H1 (cell line): ENCODE results near the gene ATP11A. TPM values are rescaled to one million over a fixed set of nuclear protein-coding genes. Genes with fewer than 3 reads are reported as not detected.

Source experiments
- CTCF ChIA-PET: fragments of 300-600 bp; sonication (Branson Sonifier 250); formaldehyde crosslinking; loops from one replicate; lab custom pipeline; 2021; ENCODE audit not compliant: partially characterized antibody; lab: Charles Lee
- POLR2A ChIA-PET: fragments of 300-600 bp; sonication (Branson Sonifier 250); formaldehyde crosslinking; loops from one replicate; lab custom pipeline; 2021; ENCODE audit warnings: inconsistent platforms; ENCODE audit not compliant: partially characterized antibody; lab: Charles Lee
- DNase-seq, 2 experiments: peaks; one replicate each; pipeline versions ENCODE4 v3.0.0 to v3.0.0-alpha.2; 2010 to 2022; ENCODE audit warnings: low spot score in 2 of 2, low read depth in 1 of 2, mixed read lengths in 1 of 2
- FAIRE-seq: peaks from 2 replicates; lab custom pipeline; 2011; peaks lifted over from hg19 to GRCh38; lab: Jason Lieb, UNC
- H2AFZ ChIP-seq: 2 replicates; pipeline ENCODE4 v1.8.1; 2012; ENCODE audit warnings: low read length, inconsistent platforms
- H2AK5ac ChIP-seq: 2 replicates; pipeline ENCODE4 v1.6.1; 2013; ENCODE audit warnings: low read depth, low read length
- H2BK120ac ChIP-seq: replicated peaks from 2 replicates; pipeline ENCODE3; 2013; ENCODE audit warnings: low read depth, low read length, inconsistent platforms
- H2BK12ac ChIP-seq: 2 replicates; pipeline ENCODE4 v1.6.1; 2013; ENCODE audit warnings: low read depth, low read length
- H2BK15ac ChIP-seq: 2 replicates; pipeline ENCODE4 v1.6.1; 2013; ENCODE audit warnings: low read length
- H2BK20ac ChIP-seq: 2 replicates; pipeline ENCODE4 v1.6.1; 2013; ENCODE audit warnings: low read length
- H2BK5ac ChIP-seq: 2 replicates; pipeline ENCODE4 v1.6.1; 2013; ENCODE audit warnings: low read depth, low read length
- H3K14ac ChIP-seq: 2 replicates; pipeline ENCODE4 v1.6.1; 2013; ENCODE audit warnings: inconsistent platforms; ENCODE audit not compliant: insufficient read length
- H3K18ac ChIP-seq: 2 replicates; pipeline ENCODE4 v1.6.1; 2013; ENCODE audit warnings: low read length; ENCODE audit errors: extremely low read depth
- H3K23ac ChIP-seq: 2 replicates; pipeline ENCODE4 v1.6.1; 2013; ENCODE audit warnings: inconsistent platforms; ENCODE audit not compliant: insufficient read length
- H3K23me2 ChIP-seq: 2 replicates; pipeline ENCODE4 v1.6.1; 2013; ENCODE audit warnings: low read depth, low read length
- H3K27ac ChIP-seq: 2 replicates; pipeline ENCODE4 v1.6.1; 2011; ENCODE audit warnings: low read depth, low read length, inconsistent platforms
- H3K27me3 ChIP-seq, 4 experiments: replicated peaks in 1 of 4; 1 replicate in 1 of 4; 2 replicates in 3 of 4; pipeline versions ENCODE4 v1.6.1 to v1.8.1; 2011 to 2013; ENCODE audit warnings: low read length in 3 of 4, mild to moderate bottlenecking in 3 of 4, inconsistent platforms in 2 of 4, mixed read lengths in 2 of 4, moderate library complexity in 1 of 4; ENCODE audit not compliant: control insufficient read depth in 3 of 4, insufficient read depth in 3 of 4; ENCODE audit errors: extremely low read depth in 1 of 4
- H3K36me3 ChIP-seq, 4 experiments: 2 replicates each; pipeline versions ENCODE4 v1.6.1 to v1.8.1; 2011 to 2013; ENCODE audit warnings: mild to moderate bottlenecking in 4 of 4, low read length in 3 of 4, moderate library complexity in 2 of 4, control low read depth in 1 of 4, inconsistent platforms in 1 of 4; ENCODE audit not compliant: insufficient read depth in 4 of 4, control insufficient read depth in 2 of 4
- H3K4ac ChIP-seq: replicated peaks from 2 replicates; pipeline ENCODE3; 2013; ENCODE audit warnings: low read length, low read depth, mixed read lengths, inconsistent platforms; ENCODE audit not compliant: insufficient read length
- H3K4me1 ChIP-seq, 4 experiments: replicated peaks in 1 of 4; 1 replicate in 1 of 4; 2 replicates in 3 of 4; pipeline versions ENCODE4 v1.6.1 to v1.8.1; 2011 to 2013; ENCODE audit warnings: low read length in 3 of 4, inconsistent platforms in 2 of 4, mixed read lengths in 1 of 4; ENCODE audit not compliant: insufficient read depth in 4 of 4, control insufficient read depth in 3 of 4
- H3K4me2 ChIP-seq, 2 experiments: 2 replicates each; pipeline versions ENCODE4 v1.6.1 to v1.8.1; 2011 to 2013; ENCODE audit warnings: low read depth in 2 of 2, low read length in 2 of 2, control low read depth in 1 of 2, inconsistent platforms in 1 of 2, mild to moderate bottlenecking in 1 of 2; ENCODE audit not compliant: insufficient read depth in 1 of 2
- H3K4me3 ChIP-seq, 4 experiments: fragments of 200-600, 300-600 bp in 1 of 4; sonication (generic), shearing (Covaris generic), sonication (Bioruptor Twin) in 1 of 4; 2 replicates each; pipeline versions ENCODE4 v1.5.1 to v1.8.1; 2011 to 2016; ENCODE audit warnings: low read length in 4 of 4, low read depth in 3 of 4, control low read depth in 2 of 4, inconsistent platforms in 2 of 4, mild to moderate bottlenecking in 2 of 4, mixed read lengths in 1 of 4, moderate library complexity in 1 of 4; ENCODE audit not compliant: insufficient read depth in 2 of 4; ENCODE audit errors: extremely low read depth in 1 of 4
- H3K56ac ChIP-seq: replicated peaks from 2 replicates; pipeline ENCODE3; 2013; ENCODE audit warnings: low read depth, mild to moderate bottlenecking, mixed read lengths, low read length, inconsistent platforms; ENCODE audit not compliant: insufficient read length
- H3K79me1 ChIP-seq: 2 replicates; pipeline ENCODE4 v1.6.1; 2013; ENCODE audit warnings: low read depth, low read length, control low read depth
- H3K79me2 ChIP-seq, 2 experiments: 2 replicates each; pipeline versions ENCODE4 v1.6.1 to v1.8.1; 2012 to 2013; ENCODE audit warnings: low read length in 2 of 2, mild to moderate bottlenecking in 2 of 2, inconsistent platforms in 1 of 2; ENCODE audit not compliant: insufficient read depth in 2 of 2, control insufficient read depth in 1 of 2
- H3K9ac ChIP-seq, 4 experiments: replicated peaks in 1 of 4; 1 replicate in 1 of 4; 2 replicates in 3 of 4; pipeline versions ENCODE4 v1.6.1 to v1.8.1; 2011 to 2013; ENCODE audit warnings: low read depth in 3 of 4, low read length in 3 of 4, control low read depth in 2 of 4, mild to moderate bottlenecking in 2 of 4, moderate library complexity in 2 of 4, inconsistent platforms in 1 of 4; ENCODE audit errors: extremely low read depth in 1 of 4
- H3K9me3 ChIP-seq, 2 experiments: 2 replicates each; pipeline versions ENCODE4 v1.6.1 to v1.8.1; 2012 to 2013; ENCODE audit warnings: mild to moderate bottlenecking in 2 of 2, moderate library complexity in 2 of 2, control low read depth in 1 of 2, inconsistent platforms in 1 of 2, low read depth in 1 of 2, low read length in 1 of 2, mixed read lengths in 1 of 2; ENCODE audit not compliant: insufficient read depth in 2 of 2
- H4K20me1 ChIP-seq, 2 experiments: replicated peaks in 1 of 2; 2 replicates each; pipeline versions ENCODE3 to v1.8.1; 2011 to 2013; ENCODE audit warnings: inconsistent platforms in 2 of 2, low read length in 2 of 2, mild to moderate bottlenecking in 1 of 2; ENCODE audit not compliant: insufficient read depth in 2 of 2, control insufficient read depth in 1 of 2
- H4K5ac ChIP-seq: 2 replicates; pipeline ENCODE4 v1.6.1; 2013; ENCODE audit warnings: low read length, low read depth, mixed read lengths, inconsistent platforms; ENCODE audit not compliant: insufficient read length
- H4K8ac ChIP-seq: 2 replicates; pipeline ENCODE4 v1.8.0; 2013; ENCODE audit warnings: mild to moderate bottlenecking, moderate library complexity, low read length, inconsistent platforms; ENCODE audit not compliant: insufficient read depth; ENCODE audit errors: extremely low read depth
- H4K91ac ChIP-seq: replicated peaks from 2 replicates; pipeline ENCODE3; 2013; ENCODE audit warnings: low read length, mixed read lengths, inconsistent platforms; ENCODE audit not compliant: insufficient read length
- KDM4A ChIP-seq: IDR thresholded peaks from one replicate; pipeline ENCODE4 v1.7.1; 2012; ENCODE audit warnings: low read depth, mild to moderate bottlenecking, moderate library complexity, low read length, inconsistent platforms; ENCODE audit not compliant: severe bottlenecking
- RNF2 ChIP-seq: fragments of 200-900, 300-1000 bp; sonication (generic); IDR thresholded peaks from 2 replicates; pipeline ENCODE4 v1.7.1; 2016; ENCODE audit warnings: borderline replicate concordance, low read depth, mild to moderate bottlenecking, antibody characterized with exemption, low read length; ENCODE audit not compliant: poor library complexity, severe bottlenecking; ENCODE audit errors: missing control alignments
- SRF ChIP-seq: IDR thresholded peaks from 2 replicates; pipeline ENCODE4 v1.6.1; 2011; ENCODE audit warnings: mild to moderate bottlenecking, low read depth, low read length, moderate library complexity
- SUZ12 ChIP-seq: fragments of 200-600 bp; sonication (generic); IDR thresholded peaks from 2 replicates; pipeline ENCODE4 v1.6.1; 2012; ENCODE audit warnings: mild to moderate bottlenecking, inconsistent platforms, low read length, moderate library complexity, mixed read lengths
- TBP ChIP-seq: IDR thresholded peaks from 2 replicates; pipeline ENCODE4 v1.6.1; 2011; ENCODE audit warnings: low read depth, low read length, improper control_type of control experiment
- ZNF274 ChIP-seq: IDR thresholded peaks from 2 replicates; pipeline ENCODE4 v1.7.0; 2012; ENCODE audit warnings: low read length, borderline replicate concordance; ENCODE audit errors: extremely low read depth
- WGBS, 2 experiments: shearing (Covaris generic) in 1 of 2; methylation state at CpG; one replicate each; pipeline versions ENCODE4 v1.1.6 to v1.1.7; 2013 to 2015; ENCODE audit warnings: low lambda C conversion rate in 2 of 2, mixed read lengths in 2 of 2, inconsistent platforms in 1 of 2, low coverage in 1 of 2, missing lambda C conversion rate in 1 of 2; ENCODE audit not compliant: insufficient replicate concordance in 2 of 2, insufficient coverage in 1 of 2, insufficient read length in 1 of 2; ENCODE audit errors: extremely low coverage in 1 of 2, missing lambda C conversion rate in 1 of 2; 5-methylcytosine and 5-hydroxymethylcytosine counted together
- polyA plus RNA-seq, 7 experiments: library from polyadenylated mRNA; depleted of rRNA in 3 of 7; stranded (reverse) in 5 of 7; unstranded in 2 of 7; fragments of >200 nt in 5 of 7; fragments of 200-250 nt in 2 of 7; gene quantifications; 1 replicate in 5 of 7; 2 replicates in 1 of 7; 4 replicates in 1 of 7; pipeline versions ENCODE4 v1.2.1 to v1.2.3, GENCODE V29; 2011 to 2013; ENCODE audit warnings: missing spikeins in 2 of 7, mixed read lengths in 2 of 7
- total RNA-seq: library from RNA; stranded (reverse); fragmentation: NEBNext Ultra II Directional; extraction: Animal tissue kit (Norgen Biotek cat#: 25700); gene quantifications from 2 replicates; pipeline ENCODE4 v1.2.1, GENCODE V29; 2021

The ATP11A gene
- total and polyA plus RNA-seq, 2 of the 8 experiments (the other 6 are each of a cell fraction or from before 2014, with no cell fraction given) = 28.8 to 72.9 TPM

GRCh38 chr13:112821340-112822055 lies 131.7 kb downstream of the ATP11A start:
- Histone ChIP-seq H2BK5ac (no peak overlapping the region), H3K79me1 (no peaks in the 10 kb centered on the region; the same call in 1 of the 2 replicates), H3K56ac (no peak overlapping the region), H3K23ac (no peak overlapping the region), H3K23me2 (no peaks in the 10 kb centered on the region), H2BK15ac (no peak overlapping the region), H3K4me3 (no peak overlapping the region), H3K4ac (no peak overlapping the region), H2BK20ac (no peak overlapping the region), H2AK5ac (no peak overlapping the region), H3K14ac (no peak overlapping the region), H3K9me3 (peaks cover 13 to 15% of the 10 kb centered on the region in 2 experiments; a peak in 3 of 4 replicates), H3K18ac (no peak overlapping the region), H3K27ac (no peak overlapping the region), H2BK120ac (no peak overlapping the region), H2AFZ (no peak overlapping the region), H3K27me3 (no peaks in the 10 kb centered on the region), H4K8ac (no peak overlapping the region), H3K79me2 (no peaks in the 10 kb centered on the region), H4K5ac (no peak overlapping the region), H3K4me2 (no peak overlapping the region), H3K4me1 (no peaks in the 10 kb centered on the region), H3K9ac (no peak overlapping the region), H2BK12ac (no peak overlapping the region), H4K20me1 (no peaks in the 10 kb centered on the region), H4K91ac (no peak overlapping the region), H3K36me3 (peaks cover 11 to 62% (median 39%) of the 10 kb centered on the region in 4 experiments; a peak in 7 of 8 replicates)
- no peak for DNase-seq
- CTCF ChIA-PET = interaction anchor here (0.7 to 1.0 kb wide), 2 partner anchors 42 to 181 kb away, joined by 3 to 4 read pairs; no protein-coding TSS in a partner anchor
- 92% methylated on average over 19 of the region's 19 CpGs; no CpG with 5 or more reads in 1 of the 2 experiments for WGBS, 2 experiments
- POLR2A ChIA-PET = no interaction called here
- TF ChIP-seq RNF2 (no peak), SRF (no peak), SUZ12 (no peak), TBP (no peak), ZNF274 (no peak), KDM4A (no peak)
- FAIRE-seq = no peak
